ENCODE results near the gene CNIH2. TPM values are rescaled to one million over a fixed set of nuclear protein-coding genes. Genes with fewer than 3 reads are reported as not detected.
A peak's percentile ranks its signal among the peaks of the same experiment; 100 is the strongest.

The CNIH2 gene
- total and polyA plus RNA-seq, 9 of the 15 experiments (the other 6 are each of a cell fraction or from before 2014, with no cell fraction given) = 0.26 to 0.89 (median 0.40) TPM; not detected in 4

GRCh38 chr11:66328302-66329144 is 50.5 kb downstream of the CNIH2 start (continued):
- no peak for TF ChIP-seq MTA1 (IDR thresholded peaks at IDR 0.05; ENCODE audit: borderline replicate concordance)
- TF ChIP-seq E2F6 (IDR thresholded peaks at IDR 0.05; ENCODE audit: borderline replicate concordance in 1 of 2, extremely low read depth in 1 of 2, insufficient read depth in 1 of 2, insufficient read length in 1 of 2, low read depth in 1 of 2, low read length in 1 of 2, poor library complexity in 1 of 2, severe bottlenecking in 1 of 2) = peak; percentile 87 to 88
- TF ChIP-seq SAFB2 (IDR thresholded peaks at IDR 0.05; ENCODE audit: borderline replicate concordance, low read depth, low read length, severe bottlenecking) = no peak
- no peak for TF ChIP-seq ZNF354B (CRISPR knock-in tag; IDR thresholded peaks at IDR 0.05)
- peak in 1 of 2 experiments; percentile 80; a peak in 3 of 4 replicates for TF ChIP-seq MAZ (CRISPR knock-in tag; conservative IDR thresholded peaks at IDR 0.05 in 1 of 2, IDR thresholded peaks at IDR 0.05 in 1 of 2)
- no peak for TF ChIP-seq KDM1A (IDR thresholded peaks at IDR 0.05)
- TF ChIP-seq PRMT5 (CRISPR knock-in tag; IDR thresholded peaks at IDR 0.05) = no peak
- TF ChIP-seq SMAD4 (CRISPR knock-in tag; conservative IDR thresholded peaks at IDR 0.05) = no peak; the same call in 1 of the 2 replicates
- no peak for TF ChIP-seq PATZ1 (CRISPR knock-in tag; IDR thresholded peaks at IDR 0.05; ENCODE audit: borderline replicate concordance)
- no peak for TF ChIP-seq TRIM28 (IDR thresholded peaks at IDR 0.05)
- TF ChIP-seq KDM4B (IDR thresholded peaks at IDR 0.05; ENCODE audit: borderline replicate concordance in 2 of 2, low read depth in 1 of 2) = peak in 1 of 2 experiments; percentile 69; a peak in 1 of 4 replicates
- TF ChIP-seq SNIP1 (IDR thresholded peaks at IDR 0.05; ENCODE audit: low read depth) = no peak
- no peak for TF ChIP-seq NCOA4 (IDR thresholded peaks at IDR 0.05; ENCODE audit: partially characterized antibody)
- no peak for TF ChIP-seq THRB (CRISPR knock-in tag; conservative IDR thresholded peaks at IDR 0.05)
- no peak for TF ChIP-seq ZNF134 (CRISPR knock-in tag; conservative IDR thresholded peaks at IDR 0.05)
- no peak for TF ChIP-seq ZBTB5 (IDR thresholded peaks at IDR 0.05)
- TF ChIP-seq POU5F1 (IDR thresholded peaks at IDR 0.05; ENCODE audit: borderline replicate concordance, low read depth, low read length, partially characterized antibody) = no peak
- TF ChIP-seq MYNN (IDR thresholded peaks at IDR 0.05) = no peak; the same call in 1 of the 2 replicates
- no peak for TF ChIP-seq MYNN (CRISPR knock-in tag; IDR thresholded peaks at IDR 0.05)
- TF ChIP-seq MTA3 (IDR thresholded peaks at IDR 0.05; ENCODE audit: borderline replicate concordance) = peak; percentile 82
- TF ChIP-seq CHD2 (IDR thresholded peaks at IDR 0.05; ENCODE audit: low read depth, low read length) = no peak
- no peak for TF ChIP-seq ZNF12 (CRISPR knock-in tag; IDR thresholded peaks at IDR 0.05)

Measured in K562 (cell line).